Muscle of arm (tissue), 14 donors: ENCODE measurements around the gene ZNF446. TPM values are rescaled to one million over a fixed set of nuclear protein-coding genes. Genes with fewer than 3 reads are reported as not detected.
"Not testable (repeated sequence)": the region's sequence is repeated elsewhere in the genome, so short reads cannot be mapped to it uniquely, and the experiment has no call there.

Experiments
- DNase-seq: peaks from one replicate; pipeline ENCODE4 v3.0.0-alpha.2; 2013
- long read RNA-seq, 11 donors: transcript quantifications; one replicate each; lab custom pipeline, GENCODE V29; 2026
- polyA plus RNA-seq, 12 donors: library from polyadenylated mRNA; unstranded; fragments of 120-200 nt; gene quantifications; one replicate each; pipeline ENCODE4 v1.2.1, GENCODE V29; 2013; ENCODE audit not compliant: insufficient read length in 12 of 12

ZNF446 gene
- 10 to 100 TPM in 1 of 12 donors, 1 to 10 TPM in 10, not detected in 1; 4.8 to 10.4 (median 6.8) TPM for polyA plus RNA-seq
- long read RNA-seq, donor 1, partial matches to known transcripts: 0 of 3 reads
- long read RNA-seq, donor 1, other reads (novel, unspliced or antisense): 0 of 3 reads
- long read RNA-seq, donor 2: 0 reads
- long read RNA-seq, donor 3: 0 reads
- long read RNA-seq, donor 4: 0 reads
- long read RNA-seq, donor 5: 0 reads
- long read RNA-seq, donor 6: 0 reads
- long read RNA-seq, donor 7: 0 reads
- long read RNA-seq, donor 8, partial matches to known transcripts: 0 of 1 reads
- long read RNA-seq, donor 8, other reads (novel, unspliced or antisense): 0 of 1 reads
- long read RNA-seq, donor 9: 0 reads
- long read RNA-seq, donor 10: 0 reads
- long read RNA-seq, donor 11, partial matches to known transcripts: 0 of 1 reads
- long read RNA-seq, donor 11, other reads (novel, unspliced or antisense): 0 of 1 reads

DNA sequence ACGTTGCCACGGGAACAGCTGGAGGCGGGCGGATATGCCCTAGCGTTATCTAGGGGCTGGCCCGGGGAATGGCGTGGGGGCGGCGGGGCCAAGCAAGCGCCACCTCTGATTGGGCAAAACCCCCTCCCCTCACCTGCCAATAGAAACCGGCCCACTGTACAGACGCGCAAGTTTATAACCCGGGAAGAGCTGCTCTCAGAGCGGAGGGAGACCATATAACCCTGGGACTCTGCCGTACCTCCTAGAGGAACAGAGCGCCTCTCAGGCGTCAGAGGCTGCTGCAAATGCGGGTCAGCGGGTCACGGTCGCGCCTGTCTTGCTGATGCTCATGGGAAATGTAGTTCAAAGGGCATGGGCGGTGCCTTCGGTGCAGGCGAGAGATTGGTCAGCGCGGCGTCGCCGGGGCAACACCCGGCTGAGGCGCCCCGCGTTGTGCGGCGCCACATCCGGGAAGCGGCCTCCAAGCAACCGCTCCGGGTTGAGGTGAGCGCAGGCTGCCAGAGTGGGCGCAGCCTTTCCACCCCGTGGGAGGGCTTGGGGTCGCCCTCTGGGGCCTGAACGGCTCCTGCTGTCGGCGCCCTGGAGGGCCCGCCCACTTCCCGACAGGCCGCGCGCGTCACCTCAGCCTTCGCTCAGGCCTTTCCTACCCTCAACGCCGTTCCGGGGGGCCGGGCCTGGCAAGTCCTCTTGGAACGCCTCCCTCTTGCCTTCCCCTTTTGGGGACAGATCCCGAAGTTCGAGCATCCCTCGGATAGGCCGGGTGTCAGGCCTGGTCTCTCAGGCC is at the start of gene ZNF446:
Gene ZNF446, plus strand, starts transcription at position 639 of the 784 bp plus-strand sequence. CDS start 867 bp downstream, outside the sequence.
- peak; percentile 97 for DNase-seq

DNA sequence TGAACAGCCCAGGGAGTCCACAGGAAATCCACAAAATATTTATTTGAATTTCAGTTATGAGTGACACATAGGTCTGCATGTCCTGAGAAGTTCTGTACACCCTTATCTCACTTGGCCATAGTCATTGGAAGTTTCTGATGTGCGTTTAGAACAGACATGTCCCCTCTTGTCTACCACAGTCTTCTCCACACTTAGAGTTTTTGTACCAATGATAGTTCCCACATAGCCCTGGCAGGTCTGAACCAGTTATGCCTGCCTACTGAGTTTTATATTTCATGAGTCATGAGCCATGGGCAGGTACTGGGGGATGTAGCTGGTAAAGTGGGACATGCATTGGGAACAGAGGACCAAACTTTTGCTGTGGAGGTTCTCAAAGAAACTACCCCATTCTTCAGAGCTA is 47.5 kb upstream of the ZNF446 start:
- no peak for DNase-seq

DNA sequence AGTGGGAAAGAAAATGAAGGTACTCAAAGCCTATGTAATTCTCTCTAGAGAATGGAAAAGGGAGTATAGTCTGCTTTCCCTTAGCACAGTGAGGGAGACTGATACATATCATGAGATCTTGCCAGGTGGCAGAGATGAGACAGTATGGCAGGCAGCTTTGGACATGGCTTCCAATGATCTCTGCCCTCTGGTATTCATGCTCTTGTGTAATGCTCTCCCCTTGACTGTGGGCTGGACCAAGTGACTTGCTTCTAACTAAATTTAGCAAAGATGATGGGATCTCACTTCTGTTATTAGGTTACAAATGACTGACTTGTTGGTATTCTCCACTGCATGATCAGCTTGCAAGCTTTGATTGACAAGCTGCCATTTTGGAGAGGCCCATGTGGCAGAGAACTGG is 46.4 kb upstream of the ZNF446 start:
- DNase-seq: no peak

DNA sequence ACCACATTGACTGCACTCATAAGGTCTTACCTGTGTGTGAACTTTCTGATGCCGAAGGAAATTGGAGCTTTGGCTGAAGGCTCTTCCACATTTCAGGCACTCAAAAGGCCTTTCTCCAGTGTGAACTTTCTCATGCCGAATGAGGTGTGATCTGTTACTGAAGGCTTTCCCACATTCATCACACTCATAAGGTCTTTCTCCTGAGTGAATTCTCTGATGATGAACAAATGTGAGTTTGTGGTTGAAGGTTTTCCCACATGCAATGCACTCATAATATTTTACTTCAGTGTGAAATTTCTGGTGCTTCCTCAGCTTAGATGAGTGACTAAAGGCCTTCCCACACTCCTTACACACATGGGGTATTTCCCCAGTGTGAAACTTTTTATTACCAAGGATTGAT is 41.9 kb upstream of the ZNF446 start:
- DNase-seq: no peak

DNA sequence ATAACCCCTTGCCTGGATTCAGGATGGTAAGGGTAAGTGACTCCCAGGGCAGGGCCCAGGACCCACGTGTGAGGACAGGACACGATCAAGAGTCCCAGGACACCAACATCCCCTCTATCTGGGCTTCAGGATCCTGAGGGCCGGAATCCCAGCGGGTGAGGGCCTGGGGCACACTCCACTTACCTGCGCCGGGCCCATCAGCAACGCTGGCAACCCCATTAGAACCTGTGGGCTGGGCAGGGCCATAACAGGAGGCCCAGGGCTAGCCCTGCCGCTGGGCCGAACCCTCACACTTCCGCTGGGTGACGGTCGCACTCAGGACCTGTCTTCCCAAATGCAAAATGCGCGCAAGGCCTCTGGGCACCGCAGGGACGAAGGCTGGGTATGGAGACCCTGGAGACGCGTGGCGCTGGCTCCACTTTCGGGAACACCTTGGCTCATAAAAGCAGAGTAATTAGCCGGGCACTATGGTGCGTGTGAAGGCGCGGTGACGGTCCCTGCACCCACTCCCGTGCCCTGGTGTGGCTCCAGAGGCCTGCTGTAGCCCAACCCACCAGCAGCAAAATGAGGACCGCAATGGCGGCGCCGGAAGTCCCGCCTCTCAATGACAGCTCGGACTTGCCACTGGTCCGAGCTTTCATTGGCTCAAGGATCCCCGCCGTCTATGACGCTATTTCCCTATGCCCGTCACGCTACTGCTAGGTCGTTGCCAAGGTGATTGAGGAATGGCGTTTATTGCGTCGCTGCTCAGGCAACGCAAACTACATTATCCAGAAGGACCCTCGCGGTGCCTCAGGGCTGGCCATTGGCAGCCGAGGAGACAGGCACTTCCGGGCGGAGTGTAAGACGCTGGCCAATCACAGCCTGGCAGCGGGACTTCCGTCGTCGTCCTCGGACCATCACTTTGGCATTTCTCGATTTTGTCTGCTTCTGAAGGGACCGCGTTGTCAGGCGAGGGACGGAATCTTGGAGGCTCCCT is 36.3 kb upstream of the ZNF446 start, which contains the start of gene ZNF132:
Gene ZNF132, minus strand, starts transcription at position 578 of the 979 bp plus-strand sequence. Its CDS starts 332 bp downstream, at position 246.
- DNase-seq: peak; percentile 99

DNA sequence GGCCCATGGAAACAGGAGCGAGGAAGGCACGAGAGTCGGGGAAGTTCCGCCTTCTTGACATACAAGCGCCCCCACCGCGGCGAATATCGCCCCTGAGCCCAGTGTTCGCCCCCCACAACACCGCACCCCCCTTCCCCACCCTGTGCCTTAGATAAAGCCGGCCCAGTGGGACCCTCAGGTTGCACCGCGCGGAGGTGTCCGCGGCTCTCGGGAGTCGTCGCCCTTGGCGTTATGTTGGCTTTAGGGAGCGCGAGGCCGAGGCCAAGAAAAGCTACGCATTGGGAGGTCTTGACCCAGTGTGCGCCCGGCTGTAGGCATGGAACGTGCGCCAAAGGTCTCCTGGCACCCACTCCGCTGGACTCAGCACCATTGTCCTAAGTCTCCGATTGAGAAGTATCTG is 35.6 kb upstream of the ZNF446 start:
- peak; percentile 15 for DNase-seq

DNA sequence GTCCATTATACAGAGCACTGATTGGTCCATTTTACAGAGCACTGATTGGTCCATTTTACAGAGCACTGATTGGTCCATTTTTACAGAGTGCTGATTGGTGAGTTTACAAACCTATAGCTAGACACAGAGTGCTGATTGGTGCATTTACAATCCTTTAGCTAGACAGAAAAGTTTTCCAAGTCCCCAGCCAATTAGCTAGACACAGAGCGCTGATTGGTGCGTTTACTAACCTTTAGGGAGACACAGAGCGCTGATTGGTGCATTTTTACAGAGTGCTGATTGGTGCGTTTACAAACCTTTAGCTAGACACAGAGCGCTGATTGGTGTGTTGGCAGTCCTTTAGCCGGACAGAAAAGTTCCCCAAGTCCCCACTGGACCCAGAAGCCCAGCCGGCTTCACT is 33.2 kb upstream of the ZNF446 start:
- not testable (repeated sequence) for DNase-seq

DNA sequence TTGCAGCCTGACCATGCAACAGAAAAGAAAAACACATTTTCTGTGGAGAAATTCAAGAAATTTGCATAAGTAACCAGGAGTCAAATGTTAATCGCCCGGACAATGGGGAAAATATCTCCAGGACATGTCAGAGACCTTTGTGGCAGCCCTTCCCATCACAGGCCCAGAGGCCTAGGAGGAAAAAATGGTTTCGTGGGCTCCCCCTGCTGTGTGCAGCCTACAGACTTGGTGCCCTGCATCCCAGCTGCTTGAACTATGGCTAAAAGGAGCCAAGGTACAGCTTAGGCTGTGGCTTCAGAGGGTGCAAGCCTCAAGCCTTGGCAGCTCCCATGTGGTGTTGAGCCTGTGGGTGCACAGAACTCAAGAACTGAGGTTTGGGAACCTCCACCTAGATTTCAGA is 27.3 kb upstream of the ZNF446 start:
- DNase-seq: not testable (repeated sequence)

DNA sequence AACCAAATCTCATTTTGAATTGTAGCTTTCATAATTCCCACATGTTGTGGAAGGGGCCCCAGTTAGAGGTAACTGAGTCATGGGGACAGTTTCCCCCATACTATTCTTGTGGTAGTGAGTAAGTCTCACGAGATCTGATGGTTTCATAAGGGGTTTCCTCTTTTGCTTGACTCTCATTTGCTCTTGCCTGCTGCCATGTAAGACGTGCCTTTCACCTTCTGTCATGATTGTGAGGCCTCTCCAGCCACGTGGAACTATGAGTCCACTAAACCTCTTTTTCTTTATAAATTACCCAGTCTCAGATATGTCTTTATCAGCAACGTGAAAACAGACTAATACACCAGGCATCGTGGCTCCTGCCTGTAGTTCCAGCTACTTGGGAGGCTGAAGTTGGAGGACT is 26.2 kb upstream of the ZNF446 start:
- not testable (repeated sequence) for DNase-seq

DNA sequence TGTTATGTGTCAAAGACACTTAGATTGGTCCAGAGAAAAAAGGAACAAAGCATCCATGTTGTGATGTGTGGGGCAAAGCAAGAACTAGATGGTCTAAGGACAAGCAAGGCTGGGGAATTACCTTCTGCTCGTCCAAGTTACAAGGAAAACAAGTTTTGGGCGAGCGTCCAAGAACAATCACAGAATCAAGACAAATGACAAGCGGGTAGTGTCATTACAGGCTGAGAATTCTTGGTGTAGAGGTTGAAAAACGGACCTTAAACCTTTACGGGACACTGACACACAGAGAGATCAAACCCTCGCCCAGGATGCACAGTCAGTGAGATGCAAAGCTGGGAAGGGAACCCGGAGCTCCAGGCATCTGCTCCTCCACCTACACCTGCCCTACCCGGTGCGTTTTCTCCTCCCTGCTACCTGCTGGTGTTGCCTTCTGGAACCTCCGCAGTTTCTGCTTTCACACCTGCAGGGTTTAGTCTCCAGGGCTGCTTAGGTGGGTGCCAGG is 25.2 kb upstream of the ZNF446 start:
- no peak for DNase-seq

DNA sequence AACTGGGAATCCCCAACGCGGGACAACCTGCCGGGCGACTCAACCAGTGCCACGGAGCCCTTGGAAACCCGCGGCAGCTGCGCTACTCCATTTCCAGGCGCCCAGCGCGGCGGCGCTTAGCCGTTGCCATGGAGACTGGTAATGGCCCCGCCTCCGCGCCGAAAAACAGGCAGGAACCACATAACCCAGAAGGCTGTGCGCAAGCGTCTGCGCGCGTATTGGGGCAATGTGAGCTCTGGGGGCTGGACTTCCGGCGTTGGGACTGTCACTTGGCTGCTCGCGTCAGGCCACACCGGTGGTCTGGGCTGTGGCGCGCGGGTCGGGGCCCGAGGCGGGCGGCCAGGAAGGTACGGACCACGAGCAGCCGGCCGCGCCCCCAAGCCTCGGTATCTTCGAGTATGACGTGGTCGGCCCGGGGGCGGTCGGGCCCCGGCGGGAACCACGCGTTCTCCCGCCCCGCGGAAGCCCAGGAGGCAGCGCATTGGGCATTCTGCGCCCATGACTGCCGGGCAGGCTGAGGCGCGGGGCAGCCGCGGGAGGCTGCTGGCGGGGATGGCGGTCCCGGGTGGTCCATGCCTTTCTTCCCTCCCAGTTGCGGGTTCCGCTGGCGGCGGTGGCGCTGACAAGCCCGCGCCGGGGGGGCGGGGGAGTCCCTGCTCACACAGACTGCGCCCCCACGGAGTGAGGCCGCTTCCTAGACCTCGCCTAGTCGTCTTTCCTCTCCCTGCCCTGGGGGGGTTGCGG is 24.6 kb upstream of the ZNF446 start, which contains the start of gene ZNF324B:
Gene ZNF324B, plus strand, starts transcription at position 265 of the 744 bp plus-strand sequence. CDS start 2,080 bp downstream, outside the sequence.
- DNase-seq: peak; percentile 96

DNA sequence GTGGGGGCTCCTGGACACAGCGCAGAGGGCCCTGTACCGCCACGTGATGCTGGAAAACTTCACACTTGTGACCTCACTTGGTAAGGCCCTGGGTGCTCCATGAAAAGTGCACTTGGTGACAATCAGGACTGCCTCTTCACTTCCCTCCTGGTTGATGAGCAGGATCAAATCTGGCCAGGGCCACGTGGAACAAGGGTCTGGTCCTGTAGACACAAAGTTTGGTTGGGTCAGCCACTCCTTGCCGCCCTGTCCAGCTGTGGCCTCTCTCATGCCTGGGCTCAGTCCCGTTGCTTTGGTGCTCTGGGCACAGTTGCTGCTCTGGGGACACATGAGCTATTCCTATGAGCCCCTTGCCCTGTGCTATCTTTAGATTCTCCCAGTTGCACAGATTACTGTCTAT is 22.4 kb upstream of the ZNF446 start:
- no peak for DNase-seq

DNA sequence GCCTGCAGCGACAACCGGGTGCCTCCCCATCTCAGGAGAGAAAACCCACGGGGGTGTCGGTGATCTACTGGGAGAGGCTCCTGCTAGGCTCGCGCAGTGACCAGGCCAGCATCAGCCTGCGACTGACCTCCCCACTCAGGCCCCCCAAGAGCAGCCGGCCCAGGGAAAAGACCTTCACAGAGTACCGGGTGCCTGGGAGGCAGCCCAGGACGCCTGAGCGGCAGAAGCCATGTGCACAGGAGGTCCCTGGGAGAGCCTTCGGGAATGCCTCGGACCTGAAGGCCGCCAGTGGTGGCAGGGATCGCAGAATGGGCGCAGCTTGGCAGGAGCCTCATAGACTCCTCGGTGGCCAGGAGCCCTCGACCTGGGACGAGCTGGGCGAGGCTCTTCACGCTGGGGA is 20.8 kb upstream of the ZNF446 start:
- DNase-seq: no peak

DNA sequence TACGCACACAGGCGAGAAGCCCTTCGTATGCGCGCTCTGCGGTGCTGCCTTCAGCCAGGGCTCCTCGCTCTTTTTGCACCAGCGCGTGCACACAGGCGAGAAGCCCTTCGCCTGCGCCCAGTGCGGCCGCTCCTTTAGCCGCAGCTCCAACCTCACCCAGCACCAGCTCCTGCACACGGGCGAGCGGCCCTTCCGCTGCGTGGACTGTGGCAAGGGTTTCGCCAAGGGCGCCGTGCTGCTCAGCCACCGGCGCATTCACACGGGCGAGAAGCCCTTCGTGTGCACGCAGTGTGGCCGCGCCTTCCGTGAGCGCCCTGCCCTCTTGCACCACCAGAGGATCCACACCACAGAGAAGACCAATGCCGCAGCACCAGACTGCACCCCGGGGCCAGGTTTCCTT is 20.0 kb upstream of the ZNF446 start:
- DNase-seq: no peak

DNA sequence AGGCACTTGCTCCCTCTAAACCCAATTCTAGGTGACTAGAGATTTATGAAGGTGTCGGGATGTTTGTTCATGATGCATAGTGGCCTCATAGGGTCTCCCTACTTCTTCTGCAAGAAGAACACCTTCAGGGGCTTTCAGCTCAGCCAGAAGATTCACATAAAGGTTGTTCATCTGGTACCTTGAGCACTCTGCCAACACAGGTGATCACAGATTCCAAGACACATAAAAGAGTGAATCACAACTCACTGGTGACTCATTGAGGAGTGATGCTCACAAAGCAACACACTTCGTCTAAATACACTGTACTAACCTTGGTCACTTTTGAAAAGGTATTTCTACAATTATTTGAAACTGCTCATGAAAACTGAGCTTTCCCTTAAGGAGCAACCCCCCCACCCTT is 16.1 kb upstream of the ZNF446 start:
- DNase-seq: no peak

DNA sequence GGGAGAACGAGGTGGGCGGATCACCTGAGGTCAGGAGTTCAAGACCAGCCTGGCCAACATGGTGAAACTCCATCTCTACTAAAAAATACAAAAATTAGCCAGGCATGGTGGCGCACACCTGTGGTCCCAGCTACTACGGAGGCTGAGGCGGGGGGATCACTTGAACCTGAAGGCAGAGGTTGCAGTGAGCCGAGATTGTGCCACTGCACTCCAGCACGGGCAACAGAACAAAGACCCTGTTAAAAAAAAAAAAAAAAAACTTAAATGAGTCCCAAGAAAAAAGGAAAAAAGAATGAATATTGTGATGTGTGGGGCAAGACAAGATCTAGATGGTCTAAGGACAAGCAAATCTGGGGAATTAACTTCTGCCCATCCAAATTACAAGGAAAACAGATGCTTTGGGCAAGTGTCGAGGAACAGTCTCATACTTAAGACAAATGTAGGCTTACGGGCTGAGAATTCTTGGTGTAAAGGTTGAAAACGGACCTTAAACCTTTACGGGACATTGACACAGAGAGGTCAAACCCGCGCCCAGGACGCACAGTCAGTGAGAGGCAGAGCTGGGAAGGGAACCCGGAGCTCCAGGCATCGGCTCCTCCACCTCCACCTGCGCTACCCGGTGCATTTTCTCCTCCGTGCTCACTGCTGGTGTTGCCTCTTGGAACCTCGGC is 9.9 kb upstream of the ZNF446 start:
- DNase-seq: no peak

DNA sequence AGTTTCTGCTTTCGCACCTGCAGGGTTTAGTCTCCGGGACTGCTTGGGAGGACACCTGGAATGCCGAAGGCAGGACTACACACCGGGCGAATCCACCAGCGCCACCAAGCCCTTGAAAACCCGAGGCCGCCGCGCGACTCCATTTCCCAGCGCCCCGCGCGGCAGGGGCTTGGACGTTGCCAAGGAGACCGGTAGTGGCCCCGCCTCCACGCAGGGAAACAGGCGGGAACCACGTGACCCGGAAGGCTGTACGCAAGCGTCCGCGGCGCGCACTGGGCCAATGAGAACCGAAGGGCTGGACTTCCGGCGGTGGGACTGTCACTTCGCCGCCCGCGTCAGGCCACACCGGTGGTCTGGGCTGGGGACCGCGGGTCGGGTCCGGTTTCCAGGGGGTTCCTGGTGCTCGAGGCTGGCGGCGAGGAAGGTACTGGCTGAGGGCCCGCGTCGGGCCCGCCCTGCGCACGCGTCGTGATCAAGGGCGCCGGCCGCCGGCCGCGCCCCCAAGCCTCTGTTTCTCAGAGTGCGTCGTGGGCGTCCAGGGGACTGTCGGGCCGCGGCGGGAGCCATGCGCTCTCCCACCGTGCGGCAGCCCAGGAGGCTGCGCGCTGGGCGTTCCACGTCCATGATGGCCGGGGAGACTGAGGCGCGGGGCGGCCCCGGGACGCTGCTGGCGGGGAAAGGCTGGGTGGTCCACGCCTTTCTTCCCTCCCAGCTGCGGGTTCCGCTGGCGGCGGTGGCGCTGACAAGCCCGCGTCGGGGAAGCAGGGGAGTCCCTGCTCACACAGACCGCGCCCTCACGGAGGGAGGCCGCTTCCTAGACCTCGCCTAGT is 9.2 kb upstream of the ZNF446 start, which contains the start of gene ZNF324:
Gene ZNF324, plus strand, starts transcription at position 321 of the 830 bp plus-strand sequence. CDS start 2,106 bp downstream, outside the sequence.
- DNase-seq: peak; percentile 98

DNA sequence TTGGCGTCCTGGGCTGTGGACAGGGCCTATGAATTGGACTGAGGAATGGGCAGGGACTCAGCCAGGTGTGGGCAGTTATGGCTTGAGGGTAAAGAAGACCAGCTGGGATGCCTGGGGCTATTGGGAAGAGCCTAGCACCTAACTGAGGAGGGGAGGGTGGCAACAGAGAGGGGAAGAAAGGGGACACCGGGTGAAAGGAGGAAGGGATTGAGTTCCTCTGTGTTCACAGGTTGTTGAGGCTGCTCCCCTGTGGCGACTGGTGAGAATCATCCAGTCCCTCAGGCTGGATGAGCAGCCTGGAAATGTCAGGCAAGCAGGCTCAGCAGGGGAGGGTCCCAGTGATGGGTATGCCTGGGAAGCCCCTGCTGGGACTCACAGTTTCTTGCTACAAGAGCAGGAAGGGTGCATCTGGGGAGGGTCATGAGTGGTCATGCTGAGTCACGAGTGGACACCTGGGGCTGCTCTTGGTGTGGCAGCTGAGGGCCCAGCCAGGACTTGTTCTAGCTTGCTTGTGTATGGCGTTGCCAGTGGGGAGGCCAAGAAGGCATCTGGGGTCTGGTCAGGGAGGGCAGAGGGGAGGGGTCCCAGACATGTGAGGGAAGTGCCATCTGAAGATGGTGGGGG is 7.8 kb upstream of the ZNF446 start:
- DNase-seq: no peak
